ENCODE data around the gene QSOX1. TPM values are rescaled to one million over a fixed set of nuclear protein-coding genes. Genes with fewer than 3 reads are reported as not detected.
A peak's percentile ranks its signal among the peaks of the same experiment; 100 is the strongest.

The QSOX1 gene
- total and polyA plus RNA-seq, 9 of the 15 experiments (the other 6 are each of a cell fraction or from before 2014, with no cell fraction given) = 4.0 to 53.1 (median 15.0) TPM

GRCh38 chr1:180169640-180170195, 15.0 kb downstream of the QSOX1 start:
- in situ Hi-C loops (cut with MboI) (loop anchor here (5.0 kb wide), 2 partner anchors 297 to 462 kb away; no protein-coding TSS in a partner anchor), intact Hi-C loops (cut with micrococcal nuclease) (loop anchor here (2.0 to 10.0 kb wide), 2 partner anchors 135 to 303 kb away; no protein-coding TSS in a partner anchor)
- no peak overlapping the region for H3K27ac ChIP-seq (ENCODE audit: extremely low read depth, low read depth, low read length)
- ChIA-PET CTCF (ENCODE audit: low intra/inter-chr PET ratio) (interaction anchor here (0.8 kb wide), 1 partner anchor 303 kb away, joined by 3 read pairs; no protein-coding TSS in a partner anchor), POLR2A (interaction anchor here (0.7 to 8.2 kb wide), 7 partner anchors 10 to 360 kb away, joined by 3 to 41 read pairs (median 3); no protein-coding TSS in a partner anchor)
- 0 out of 2 replicates have a peak, but pooled peaks have one; percentile 25 for TF ChIP-seq POLR2G (IDR thresholded peaks at IDR 0.05; ENCODE audit: low read depth, low read length)
- no peak for TF ChIP-seq RBM34 (IDR thresholded peaks at IDR 0.05; ENCODE audit: borderline replicate concordance, insufficient read depth, low read length)
- H3K4me1 ChIP-seq (replicated peaks in 1 of 2; ENCODE audit: control insufficient read depth in 2 of 2, insufficient read depth in 2 of 2, low read length in 2 of 2) = peaks cover 10 to 19% of the 10 kb centered on the region in 2 experiments; a peak in 4 of 5 replicates
- no peak for FAIRE-seq
- 74% methylated on average over 13 of the region's 13 CpGs for WGBS (ENCODE audit: insufficient coverage, low coverage, missing lambda C conversion rate)
- H3K27me3 ChIP-seq (ENCODE audit: control insufficient read depth in 2 of 2, insufficient read depth in 2 of 2, low read length in 2 of 2) = no peaks in the 10 kb centered on the region
- peaks cover 17% of the 10 kb centered on the region for H4K20me1 ChIP-seq (replicated peaks; ENCODE audit: control insufficient read depth, insufficient read depth, low read length)
- no peak overlapping the region for H3K4me3 ChIP-seq
- H3K79me2 ChIP-seq (ENCODE audit: control insufficient read depth, insufficient read depth, low read length) = no peaks in the 10 kb centered on the region
- no peak overlapping the region for H3K4me2 ChIP-seq (ENCODE audit: insufficient read depth, low read length)
- ATAC-seq = peak; percentile 4; the same call in 2 of the 3 replicates
- H3K9me3 ChIP-seq (replicated peaks; ENCODE audit: control insufficient read depth, insufficient read depth, low read depth, low read length) = no peaks in the 10 kb centered on the region
- no peaks in the 10 kb centered on the region for H3K9me1 ChIP-seq (ENCODE audit: control insufficient read depth, insufficient read depth, low read length)
- H3K36me3 ChIP-seq (ENCODE audit: control insufficient read depth, insufficient read depth, low read length) = peaks cover 17% of the 10 kb centered on the region; the same call in 1 of the 3 replicates
- no peak overlapping the region for H2AFZ ChIP-seq (ENCODE audit: low read depth, low read length)
- no peak for DNase-seq (ENCODE audit: extremely low read depth in 1 of 4, low spot score in 3 of 4)
- BruUV-seq (replicated peaks) = no TSS peak
- peak overlapping the region in 1 of 2 experiments; percentile 57; a peak in 1 of 4 replicates for H3K9ac ChIP-seq (ENCODE audit: insufficient read depth in 1 of 2, low read depth in 2 of 2, low read length in 2 of 2)

DNA sequence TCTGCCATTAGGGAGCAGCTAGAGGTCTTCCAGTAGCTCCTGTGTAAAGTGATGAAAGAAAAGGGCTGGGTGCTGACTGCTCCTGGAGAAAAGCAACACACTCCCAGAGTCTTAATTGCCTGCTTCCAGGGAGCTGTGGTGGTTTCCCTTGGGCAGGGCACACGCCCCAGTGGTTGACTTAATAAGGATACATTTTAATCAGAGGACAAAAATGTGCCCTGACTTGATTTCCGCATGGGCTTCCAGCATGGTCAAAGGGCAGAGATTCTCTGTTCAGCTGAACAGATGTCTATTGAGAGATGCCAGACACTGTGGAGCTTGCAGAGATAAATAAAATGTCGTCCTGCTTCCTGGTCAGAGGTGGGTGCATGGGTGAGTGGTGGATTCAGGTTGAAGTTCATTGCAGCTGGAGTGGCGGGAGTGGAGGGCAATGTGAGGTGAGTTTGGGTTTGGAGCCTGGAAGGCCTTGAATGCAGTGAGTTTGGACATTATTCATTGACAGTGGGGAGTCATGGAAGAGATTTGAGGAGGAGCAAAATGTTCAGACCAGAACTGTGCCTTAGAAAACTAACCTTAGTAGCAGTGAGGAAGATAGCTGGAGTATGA, 16.0 kb downstream of the QSOX1 start:
- ChIA-PET CTCF (ENCODE audit: low intra/inter-chr PET ratio) (no interaction called here), POLR2A (interaction anchor here (0.5 to 8.2 kb wide), 9 partner anchors 9 to 415 kb away, joined by 3 to 41 read pairs (median 3); partner anchors contain the start of gene QSOX1)
- DNase-seq (ENCODE audit: extremely low read depth in 1 of 4, low spot score in 3 of 4) = no peak
- no peak overlapping the region for H3K9ac ChIP-seq (ENCODE audit: insufficient read depth in 1 of 2, low read depth in 2 of 2, low read length in 2 of 2)
- intact Hi-C loops (cut with micrococcal nuclease) = loop anchor here (10.0 kb wide), 1 partner anchor 136 kb away; no protein-coding TSS in a partner anchor
- H3K9me1 ChIP-seq (ENCODE audit: control insufficient read depth, insufficient read depth, low read length) = no peaks in the 10 kb centered on the region
- no peaks in the 10 kb centered on the region for H3K27me3 ChIP-seq (ENCODE audit: control insufficient read depth in 2 of 2, insufficient read depth in 2 of 2, low read length in 2 of 2)
- no peak overlapping the region for H3K4me3 ChIP-seq
- ATAC-seq = no peak
- 36% methylated on average over 4 of the region's 4 CpGs for WGBS (ENCODE audit: insufficient coverage, low coverage, missing lambda C conversion rate)
- H4K20me1 ChIP-seq (replicated peaks; ENCODE audit: control insufficient read depth, insufficient read depth, low read length) = peaks cover 17% of the 10 kb centered on the region
- no peak overlapping the region for H3K27ac ChIP-seq (ENCODE audit: extremely low read depth, low read depth, low read length)
- no TSS peak for BruUV-seq (replicated peaks)
- no peak overlapping the region for H3K4me2 ChIP-seq (ENCODE audit: insufficient read depth, low read length)
- H3K79me2 ChIP-seq (ENCODE audit: control insufficient read depth, insufficient read depth, low read length) = no peaks in the 10 kb centered on the region
- no peaks in the 10 kb centered on the region for H3K9me3 ChIP-seq (replicated peaks; ENCODE audit: control insufficient read depth, insufficient read depth, low read depth, low read length)
- no peak for FAIRE-seq
- H3K4me1 ChIP-seq (replicated peaks in 1 of 2; ENCODE audit: control insufficient read depth in 2 of 2, insufficient read depth in 2 of 2, low read length in 2 of 2) = peaks cover 10 to 19% of the 10 kb centered on the region in 2 experiments; a peak in 4 of 5 replicates
- H3K36me3 ChIP-seq (ENCODE audit: control insufficient read depth, insufficient read depth, low read length) = peaks cover 17% of the 10 kb centered on the region; the same call in 1 of the 3 replicates
- in situ Hi-C loops (cut with MboI) = loop anchor here (5.0 kb wide), 2 partner anchors 298 to 463 kb away; no protein-coding TSS in a partner anchor
- no peak overlapping the region for H2AFZ ChIP-seq (ENCODE audit: low read depth, low read length)
- no peak for TF ChIP-seq FOXJ2 (tag; IDR thresholded peaks at IDR 0.05)
- TF ChIP-seq THAP7 (CRISPR knock-in tag; IDR thresholded peaks at IDR 0.05) = no peak
- no peak for TF ChIP-seq SMARCA5 (IDR thresholded peaks at IDR 0.05)
- TF ChIP-seq ZNF263 (CRISPR knock-in tag; IDR thresholded peaks at IDR 0.05; ENCODE audit: borderline replicate concordance) = no peak
- no peak for TF ChIP-seq CHD1 (IDR thresholded peaks at IDR 0.05; ENCODE audit: low read length)
- no peak for TF ChIP-seq JUND (IDR thresholded peaks at IDR 0.05; ENCODE audit: borderline replicate concordance, low read depth, low read length)
- no peak for TF ChIP-seq JUND (tag; IDR thresholded peaks at IDR 0.05; ENCODE audit: borderline replicate concordance, low read depth, low read length)
- TF ChIP-seq RFX1 (IDR thresholded peaks at IDR 0.05) = no peak
- no peak for TF ChIP-seq ATF7 (IDR thresholded peaks at IDR 0.05)
- TF ChIP-seq GABPA (tag; conservative IDR thresholded peaks at IDR 0.05; ENCODE audit: low read depth) = no peak
- no peak for TF ChIP-seq ZNF75A (CRISPR knock-in tag; IDR thresholded peaks at IDR 0.05)

All from K562 (cell line).